ENCODE data around the gene UBE4B. TPM values are rescaled to one million over a fixed set of nuclear protein-coding genes. Genes with fewer than 3 reads are reported as not detected.

Gene UBE4B
- total and polyA plus RNA-seq, 2 of the 13 experiments (the other 11 are each of a cell fraction or from before 2014, with no cell fraction given) = 15.2 to 24.8 TPM

- TF ChIP-seq, protein P1, sequence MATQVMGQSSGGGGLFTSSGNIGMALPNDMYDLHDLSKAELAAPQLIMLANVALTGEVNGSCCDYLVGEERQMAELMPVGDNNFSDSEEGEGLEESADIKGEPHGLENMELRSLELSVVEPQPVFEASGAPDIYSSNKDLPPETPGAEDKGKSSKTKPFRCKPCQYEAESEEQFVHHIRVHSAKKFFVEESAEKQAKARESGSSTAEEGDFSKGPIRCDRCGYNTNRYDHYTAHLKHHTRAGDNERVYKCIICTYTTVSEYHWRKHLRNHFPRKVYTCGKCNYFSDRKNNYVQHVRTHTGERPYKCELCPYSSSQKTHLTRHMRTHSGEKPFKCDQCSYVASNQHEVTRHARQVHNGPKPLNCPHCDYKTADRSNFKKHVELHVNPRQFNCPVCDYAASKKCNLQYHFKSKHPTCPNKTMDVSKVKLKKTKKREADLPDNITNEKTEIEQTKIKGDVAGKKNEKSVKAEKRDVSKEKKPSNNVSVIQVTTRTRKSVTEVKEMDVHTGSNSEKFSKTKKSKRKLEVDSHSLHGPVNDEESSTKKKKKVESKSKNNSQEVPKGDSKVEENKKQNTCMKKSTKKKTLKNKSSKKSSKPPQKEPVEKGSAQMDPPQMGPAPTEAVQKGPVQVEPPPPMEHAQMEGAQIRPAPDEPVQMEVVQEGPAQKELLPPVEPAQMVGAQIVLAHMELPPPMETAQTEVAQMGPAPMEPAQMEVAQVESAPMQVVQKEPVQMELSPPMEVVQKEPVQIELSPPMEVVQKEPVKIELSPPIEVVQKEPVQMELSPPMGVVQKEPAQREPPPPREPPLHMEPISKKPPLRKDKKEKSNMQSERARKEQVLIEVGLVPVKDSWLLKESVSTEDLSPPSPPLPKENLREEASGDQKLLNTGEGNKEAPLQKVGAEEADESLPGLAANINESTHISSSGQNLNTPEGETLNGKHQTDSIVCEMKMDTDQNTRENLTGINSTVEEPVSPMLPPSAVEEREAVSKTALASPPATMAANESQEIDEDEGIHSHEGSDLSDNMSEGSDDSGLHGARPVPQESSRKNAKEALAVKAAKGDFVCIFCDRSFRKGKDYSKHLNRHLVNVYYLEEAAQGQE (IDR thresholded peaks at IDR 0.05; ENCODE audit: borderline replicate concordance in 1 of 2, low read depth in 1 of 2, low read length in 2 of 2) = no peak
- TF ChIP-seq CAMTA2 (CRISPR knock-in tag; IDR thresholded peaks at IDR 0.05; ENCODE audit: borderline replicate concordance) (no peak), EZH2 (conservative IDR thresholded peaks at IDR 0.05; ENCODE audit: low read depth, low read length) (no peak), JDP2 (CRISPR knock-in tag; IDR thresholded peaks at IDR 0.05; ENCODE audit: borderline replicate concordance) (no peak), PLSCR1 (CRISPR knock-in tag; IDR thresholded peaks at IDR 0.05; ENCODE audit: borderline replicate concordance) (no peak), STAT5B (CRISPR knock-in tag; IDR thresholded peaks at IDR 0.05) (no peak), ZNF7 (CRISPR knock-in tag; IDR thresholded peaks at IDR 0.05) (no peak), NBN (conservative IDR thresholded peaks at IDR 0.05) (no peak), ZNF205 (CRISPR knock-in tag; IDR thresholded peaks at IDR 0.05) (no peak), TFAP4 (IDR thresholded peaks at IDR 0.05; ENCODE audit: borderline replicate concordance, low read depth) (no peak), ZNF484 (CRISPR knock-in tag; IDR thresholded peaks at IDR 0.05; ENCODE audit: borderline replicate concordance, low read depth) (no peak), NR0B2 (CRISPR knock-in tag; IDR thresholded peaks at IDR 0.05) (no peak), CERS6 (CRISPR knock-in tag; IDR thresholded peaks at IDR 0.05) (no peak), ZNF333 (CRISPR knock-in tag; IDR thresholded peaks at IDR 0.05; ENCODE audit: borderline replicate concordance) (no peak), MYC (CRISPR knock-in tag; IDR thresholded peaks at IDR 0.05; ENCODE audit: borderline replicate concordance) (no peak), ZNF414 (CRISPR knock-in tag; IDR thresholded peaks at IDR 0.05) (no peak), POLR2A (IDR thresholded peaks at IDR 0.05; ENCODE audit: insufficient read depth in 1 of 2, low read depth in 2 of 2, low read length in 2 of 2) (peak in 1 of 2 experiments; percentile 71; a peak in 2 of 4 replicates), PAWR (CRISPR knock-in tag; IDR thresholded peaks at IDR 0.05; ENCODE audit: borderline replicate concordance) (no peak)
- TF ChIP-seq, protein P2, sequence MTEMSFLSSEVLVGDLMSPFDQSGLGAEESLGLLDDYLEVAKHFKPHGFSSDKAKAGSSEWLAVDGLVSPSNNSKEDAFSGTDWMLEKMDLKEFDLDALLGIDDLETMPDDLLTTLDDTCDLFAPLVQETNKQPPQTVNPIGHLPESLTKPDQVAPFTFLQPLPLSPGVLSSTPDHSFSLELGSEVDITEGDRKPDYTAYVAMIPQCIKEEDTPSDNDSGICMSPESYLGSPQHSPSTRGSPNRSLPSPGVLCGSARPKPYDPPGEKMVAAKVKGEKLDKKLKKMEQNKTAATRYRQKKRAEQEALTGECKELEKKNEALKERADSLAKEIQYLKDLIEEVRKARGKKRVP (CRISPR knock-in tag; IDR thresholded peaks at IDR 0.05) = no peak
These were observed 178.4 kb downstream of the UBE4B start (continued) for GRCh38 chr1:10210841-10211804.

All from HepG2 (cell line).